ENCODE measurements around the gene COPZ1.
"Not testable (repeated sequence)": the region's sequence is repeated elsewhere in the genome, so short reads cannot be mapped to it uniquely, and the experiment has no call there.

COPZ1 gene

GRCh38 chr12:54337280-54337842 is 12.4 kb downstream of the COPZ1 start:
- peak; percentile 34 for DNase-seq

- DNase-seq = no peak
These were observed 13.1 kb downstream of the COPZ1 start for GRCh38 chr12:54337854-54338650.

- no peak for DNase-seq
These were observed 13.9 kb downstream of the COPZ1 start for GRCh38 chr12:54338698-54339296.

- no peak for DNase-seq
These were observed 15.9 kb downstream of the COPZ1 start for GRCh38 chr12:54340846-54341245.

- DNase-seq = no peak
These were observed 16.7 kb downstream of the COPZ1 start for GRCh38 chr12:54341378-54342300.

- DNase-seq = no peak
These were observed 24.1 kb downstream of the COPZ1 start for GRCh38 chr12:54349036-54349435.

GRCh38 chr12:54349679-54350078 is 24.7 kb downstream of the COPZ1 start:
- DNase-seq = no peak

GRCh38 chr12:54350743-54351142 is 25.8 kb downstream of the COPZ1 start:
- DNase-seq = no peak

- no peak for DNase-seq
These were observed 26.4 kb downstream of the COPZ1 start for GRCh38 chr12:54351341-54351740.

- peak; percentile 90 for DNase-seq
These were observed 27.1 kb downstream of the COPZ1 start for GRCh38 chr12:54352022-54352531.

GRCh38 chr12:54352891-54353874 is 28.3 kb downstream of the COPZ1 start:
- DNase-seq = peak; percentile 82

- not testable (repeated sequence) for DNase-seq
These were observed 29.3 kb downstream of the COPZ1 start for GRCh38 chr12:54354271-54354670.

- DNase-seq = no peak
These were observed 30.3 kb downstream of the COPZ1 start for GRCh38 chr12:54355104-54355815.

GRCh38 chr12:54356228-54356627 is 31.3 kb downstream of the COPZ1 start:
- DNase-seq = no peak

GRCh38 chr12:54356951-54357356 is 32.0 kb downstream of the COPZ1 start:
- peak; percentile 37 for DNase-seq

- DNase-seq = no peak
These were observed 32.7 kb downstream of the COPZ1 start for GRCh38 chr12:54357506-54358190.

GRCh38 chr12:54358191-54358944 is 33.4 kb downstream of the COPZ1 start:
- DNase-seq = peak; percentile 61

GRCh38 chr12:54358945-54359761 is 34.2 kb downstream of the COPZ1 start:
- peak; percentile 95 for DNase-seq
